AG10803 (cell line): ENCODE results near the gene MMP25.
A peak's percentile ranks its signal among the peaks of the same experiment; 100 is the strongest.

Experiments used
- DNase-seq: peaks from one replicate; pipeline ENCODE4 v3.0.0; 2010; ENCODE audit warnings: low read depth
- H3K4me3 ChIP-seq: 2 replicates; pipeline ENCODE4 v1.5.1; 2011; ENCODE audit warnings: mild to moderate bottlenecking, low read length, control low read depth
- TF ChIP-seq, protein P1 (sequence below): conservative IDR thresholded peaks from 2 replicates; pipeline ENCODE4 v1.5.1; 2011; ENCODE audit warnings: mild to moderate bottlenecking, low read length, control low read depth, inconsistent platforms

Gene MMP25

DNA sequence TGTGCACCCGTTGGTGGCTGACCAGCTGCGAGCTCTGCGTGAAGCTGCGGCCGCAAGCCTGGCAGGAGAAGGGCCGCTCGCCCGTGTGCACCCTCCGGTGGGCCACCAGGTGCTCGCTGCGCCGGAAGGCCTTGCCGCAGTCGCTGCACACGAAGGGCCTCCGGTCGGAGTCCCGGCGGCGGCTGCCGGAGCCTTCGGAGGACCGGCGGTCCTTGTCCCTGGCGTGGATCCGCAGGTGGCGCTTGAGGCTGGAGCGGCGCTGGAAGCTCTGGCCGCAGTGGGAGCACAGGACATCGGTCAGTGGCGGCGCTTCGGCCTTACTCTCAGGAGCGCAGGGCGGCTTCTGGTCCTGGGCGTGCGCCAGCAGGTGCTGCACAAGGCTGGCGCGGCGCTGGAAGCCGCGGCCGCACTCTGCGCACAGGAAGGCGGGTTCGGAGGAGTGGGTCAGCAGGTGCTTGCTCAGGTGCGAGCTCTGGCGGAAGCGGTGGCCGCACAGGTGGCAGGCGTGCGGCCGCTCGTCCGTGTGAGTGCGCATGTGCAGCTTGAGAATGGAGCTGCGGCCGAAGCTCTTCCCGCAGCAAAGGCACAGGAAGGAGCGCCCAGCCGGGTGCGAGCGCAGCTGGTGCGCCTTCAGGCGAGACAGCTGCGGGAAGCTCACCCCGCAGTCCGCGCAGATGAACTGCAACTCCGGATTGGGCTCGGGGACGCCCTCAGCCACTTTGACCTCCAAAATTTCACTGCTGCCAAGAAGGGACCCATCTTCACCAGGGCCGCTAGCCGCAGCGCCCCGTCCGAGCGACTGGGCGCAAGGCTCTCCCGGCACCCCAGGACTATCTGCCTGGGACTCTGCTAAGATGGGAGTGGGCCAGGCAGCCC is 43.6 kb downstream of the MMP25 start:
- TF ChIP-seq, protein P1, sequence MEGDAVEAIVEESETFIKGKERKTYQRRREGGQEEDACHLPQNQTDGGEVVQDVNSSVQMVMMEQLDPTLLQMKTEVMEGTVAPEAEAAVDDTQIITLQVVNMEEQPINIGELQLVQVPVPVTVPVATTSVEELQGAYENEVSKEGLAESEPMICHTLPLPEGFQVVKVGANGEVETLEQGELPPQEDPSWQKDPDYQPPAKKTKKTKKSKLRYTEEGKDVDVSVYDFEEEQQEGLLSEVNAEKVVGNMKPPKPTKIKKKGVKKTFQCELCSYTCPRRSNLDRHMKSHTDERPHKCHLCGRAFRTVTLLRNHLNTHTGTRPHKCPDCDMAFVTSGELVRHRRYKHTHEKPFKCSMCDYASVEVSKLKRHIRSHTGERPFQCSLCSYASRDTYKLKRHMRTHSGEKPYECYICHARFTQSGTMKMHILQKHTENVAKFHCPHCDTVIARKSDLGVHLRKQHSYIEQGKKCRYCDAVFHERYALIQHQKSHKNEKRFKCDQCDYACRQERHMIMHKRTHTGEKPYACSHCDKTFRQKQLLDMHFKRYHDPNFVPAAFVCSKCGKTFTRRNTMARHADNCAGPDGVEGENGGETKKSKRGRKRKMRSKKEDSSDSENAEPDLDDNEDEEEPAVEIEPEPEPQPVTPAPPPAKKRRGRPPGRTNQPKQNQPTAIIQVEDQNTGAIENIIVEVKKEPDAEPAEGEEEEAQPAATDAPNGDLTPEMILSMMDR: no peak
- DNase-seq: no peak

DNA sequence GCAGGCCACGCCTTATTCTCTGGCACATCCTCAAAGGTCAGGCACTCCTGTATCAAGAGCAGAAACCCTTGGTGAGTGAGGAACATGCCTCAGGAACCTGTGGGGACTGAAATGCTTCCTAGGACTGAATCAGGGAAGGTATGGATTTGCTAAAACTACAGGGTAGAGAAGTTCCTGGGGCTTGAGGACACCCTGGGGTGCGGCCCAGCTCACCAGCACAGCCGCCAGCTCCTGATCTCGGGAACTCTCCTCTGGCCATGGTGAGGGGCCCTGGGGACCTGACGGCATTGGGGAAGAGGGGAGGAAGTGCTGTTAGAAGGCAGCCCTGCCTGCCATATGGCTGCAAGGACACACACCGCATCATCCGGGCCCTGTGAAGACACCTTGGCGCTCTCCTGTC is 45.2 kb downstream of the MMP25 start:
- no peak overlapping the region for H3K4me3 ChIP-seq
- TF ChIP-seq, protein P1: no peak
- no peak for DNase-seq

More for the DNA sequence above, 43.6 kb downstream of the MMP25 start:
- H3K4me3 ChIP-seq: no peak overlapping the region

GRCh38 chr16:3092501-3092941 is 46.2 kb downstream of the MMP25 start:
- H3K4me3 ChIP-seq: no peak overlapping the region
- DNase-seq: no peak
- TF ChIP-seq, protein P1: no peak

DNA sequence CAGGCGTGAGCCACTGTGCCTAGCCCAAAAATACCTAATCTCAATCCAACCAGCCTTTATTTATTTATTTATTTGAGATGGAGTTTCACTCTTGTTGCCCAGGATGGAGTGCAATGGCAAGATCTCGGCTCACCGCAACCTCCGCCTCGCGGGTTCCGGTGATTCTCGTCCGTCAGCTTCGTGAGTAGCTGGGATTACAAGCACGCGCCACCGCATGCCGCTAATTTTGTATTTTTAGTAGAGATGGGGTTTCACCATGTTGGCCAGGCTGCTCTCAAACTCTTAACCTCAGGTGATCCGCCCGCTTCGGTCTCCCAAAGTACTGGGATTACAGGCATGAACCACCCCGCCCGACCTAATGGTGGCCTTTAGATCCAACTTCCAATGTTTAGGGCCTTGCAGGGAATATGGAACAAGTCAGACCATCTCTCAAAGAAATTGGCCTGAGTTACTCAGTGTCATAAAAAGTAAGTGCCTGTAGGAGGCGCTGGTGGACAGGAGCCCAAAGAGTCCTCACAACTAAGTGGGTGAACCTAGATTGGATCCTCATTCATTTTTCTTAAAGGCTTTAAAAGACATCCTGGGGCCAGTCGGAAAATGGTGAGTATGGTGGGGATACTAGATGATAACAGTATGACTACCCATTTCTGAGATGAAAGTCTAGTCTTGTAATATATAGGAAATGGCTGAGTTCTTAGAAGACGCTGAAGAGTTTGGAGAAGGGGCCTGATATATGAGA is 48.1 kb downstream of the MMP25 start:
- peak; percentile 22 for DNase-seq
- TF ChIP-seq, protein P1: peak; percentile 53

GRCh38 chr16:3095869-3096268 is 49.5 kb downstream of the MMP25 start:
- TF ChIP-seq, protein P1: peak; percentile 29
- DNase-seq: no peak
- no peak overlapping the region for H3K4me3 ChIP-seq

More for the DNA sequence above, 48.1 kb downstream of the MMP25 start:
- no peak overlapping the region for H3K4me3 ChIP-seq

DNA sequence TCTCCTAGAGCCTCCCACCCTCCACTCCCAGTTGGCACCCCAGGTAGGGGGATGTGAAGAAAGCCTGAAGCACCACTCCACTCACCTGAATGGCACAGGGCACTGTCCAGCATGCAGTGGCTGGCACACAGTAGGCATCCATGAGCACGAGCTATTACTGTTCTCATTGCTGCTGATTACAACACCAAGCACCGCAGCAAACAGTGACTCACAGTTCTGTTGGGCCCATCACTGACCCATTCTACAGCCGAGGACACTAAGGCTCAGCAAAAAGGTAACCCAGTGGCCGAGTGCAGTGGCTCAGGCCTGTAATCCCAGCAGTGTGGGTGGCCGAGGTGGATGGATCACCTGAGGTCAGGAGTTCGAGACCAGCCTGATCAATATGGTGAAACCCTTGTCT is 50.0 kb downstream of the MMP25 start:
- no peak overlapping the region for H3K4me3 ChIP-seq
- TF ChIP-seq, protein P1: no peak
- no peak for DNase-seq
